GM19351 (cell line): ENCODE data around the gene BAHD1.

Experiments used
- ATAC-seq: cut with Tn5 transposase; IDR thresholded peaks from one replicate; pipeline ENCODE4 v1.9.1; 2021; ENCODE audit warnings: mild to moderate bottlenecking, moderate library complexity; ENCODE audit not compliant: unreplicated experiment

Gene BAHD1

DNA sequence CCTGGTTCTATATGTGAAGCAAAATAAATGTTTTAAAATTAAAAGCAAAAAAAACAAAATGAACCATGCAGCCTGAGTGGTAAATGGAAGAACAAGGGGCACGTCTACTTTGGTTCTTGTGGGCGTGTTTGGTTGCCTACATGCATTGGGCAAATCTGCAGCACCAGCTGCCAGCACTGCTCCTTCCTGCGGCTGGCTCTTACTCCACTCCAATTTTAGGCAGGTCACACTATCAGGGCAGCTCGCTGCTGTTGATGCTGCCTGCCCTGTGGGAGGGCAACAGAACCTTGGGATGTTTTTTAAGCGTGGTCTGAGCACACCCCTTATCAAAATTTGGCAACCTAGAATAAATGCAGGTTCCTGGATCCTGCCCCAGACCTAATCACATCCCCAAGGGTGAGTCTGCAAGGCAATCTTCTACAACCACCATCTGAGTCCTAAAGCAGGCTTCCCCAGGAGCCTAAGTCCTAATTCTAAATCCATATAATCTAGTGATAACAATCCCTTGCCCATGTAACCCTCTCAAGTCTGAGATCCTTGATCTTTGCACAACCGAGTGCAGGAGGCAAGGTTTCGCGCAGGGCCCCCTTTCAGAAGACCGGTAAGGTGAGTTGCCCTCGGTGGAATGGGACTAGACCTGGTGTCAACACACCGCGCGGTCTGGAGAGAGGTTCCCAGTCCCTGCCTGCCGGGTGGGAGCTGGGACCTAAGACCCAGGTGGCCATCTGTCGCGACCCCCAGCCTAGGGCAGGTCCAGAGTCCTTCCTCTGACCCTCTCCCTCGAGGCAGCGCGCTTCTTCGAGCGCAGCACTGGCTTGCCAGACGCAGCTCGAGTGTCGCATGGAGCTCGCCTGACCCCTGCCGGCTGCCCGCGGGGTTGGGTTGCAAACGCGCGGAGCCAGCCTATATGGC is 19.3 kb upstream of the BAHD1 start:
- peak; percentile 79 for ATAC-seq

DNA sequence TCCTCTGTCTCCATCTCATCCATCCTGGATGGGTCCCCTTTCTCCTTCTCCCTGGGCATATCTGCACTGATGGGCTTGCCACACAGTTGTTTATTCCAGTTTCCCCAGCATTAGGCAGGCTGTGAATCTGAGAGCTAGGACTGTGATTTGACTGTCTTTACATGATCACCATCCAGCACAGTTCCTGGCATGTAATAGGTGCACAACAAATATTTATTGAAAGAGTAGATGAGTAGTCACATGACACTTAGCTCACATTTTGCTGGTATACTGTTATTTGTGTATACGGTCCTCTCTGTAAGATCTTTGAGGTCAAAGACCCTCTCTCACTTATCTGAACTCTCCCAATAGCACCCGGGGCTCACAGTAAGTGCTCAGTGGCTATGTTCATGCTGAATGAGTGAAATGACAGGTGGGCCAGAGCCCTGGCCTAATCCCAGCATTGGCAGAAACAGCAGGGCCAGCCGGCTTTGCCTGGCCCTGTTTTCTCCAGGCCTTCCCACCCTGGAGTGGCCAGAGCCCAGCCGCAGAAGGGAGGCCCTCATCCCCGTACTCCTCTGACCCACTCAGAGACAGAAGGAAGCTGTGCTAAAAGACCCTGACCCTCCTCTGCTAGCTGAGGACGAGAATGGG is 16.2 kb upstream of the BAHD1 start:
- ATAC-seq: no peak

DNA sequence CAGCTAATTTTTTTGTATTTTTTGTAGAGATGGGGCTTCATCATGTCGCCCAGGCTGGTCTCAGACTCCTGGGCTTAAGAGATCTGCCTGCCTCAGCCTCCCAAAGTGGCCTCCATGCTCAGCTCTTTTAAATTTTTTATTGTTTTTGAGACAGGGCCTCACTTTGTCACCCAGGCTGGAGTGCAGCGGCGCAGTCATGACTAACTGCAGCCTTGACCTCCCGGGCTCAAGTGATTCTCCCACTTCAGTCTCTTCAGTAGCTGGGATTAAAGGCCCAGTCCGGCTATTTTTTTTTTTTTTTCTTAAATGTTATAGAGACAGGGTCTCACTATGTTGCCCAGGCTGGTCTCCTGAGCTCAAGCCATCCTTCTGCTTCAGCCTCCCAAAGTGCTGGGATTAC is 15.1 kb upstream of the BAHD1 start:
- no peak for ATAC-seq

DNA sequence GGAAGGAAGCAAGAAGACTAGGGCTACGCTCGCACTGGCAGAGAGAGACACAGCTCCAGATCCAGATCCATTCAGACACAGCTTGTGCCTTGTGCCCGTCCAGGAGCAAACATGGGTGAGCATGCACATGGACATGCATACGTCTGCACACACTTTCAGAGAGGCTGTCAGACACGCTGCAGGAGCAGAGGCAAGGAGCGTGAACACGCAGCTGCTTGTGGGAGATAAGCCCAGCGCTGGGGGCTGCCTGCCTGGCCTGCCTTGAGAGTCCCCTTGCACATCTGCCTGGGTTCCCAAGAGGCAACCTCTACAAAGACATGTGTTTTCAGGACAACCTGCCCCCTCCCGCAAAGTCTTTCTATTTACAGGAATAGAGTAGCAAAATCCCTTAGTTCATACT is 13.6 kb upstream of the BAHD1 start:
- ATAC-seq: no peak

DNA sequence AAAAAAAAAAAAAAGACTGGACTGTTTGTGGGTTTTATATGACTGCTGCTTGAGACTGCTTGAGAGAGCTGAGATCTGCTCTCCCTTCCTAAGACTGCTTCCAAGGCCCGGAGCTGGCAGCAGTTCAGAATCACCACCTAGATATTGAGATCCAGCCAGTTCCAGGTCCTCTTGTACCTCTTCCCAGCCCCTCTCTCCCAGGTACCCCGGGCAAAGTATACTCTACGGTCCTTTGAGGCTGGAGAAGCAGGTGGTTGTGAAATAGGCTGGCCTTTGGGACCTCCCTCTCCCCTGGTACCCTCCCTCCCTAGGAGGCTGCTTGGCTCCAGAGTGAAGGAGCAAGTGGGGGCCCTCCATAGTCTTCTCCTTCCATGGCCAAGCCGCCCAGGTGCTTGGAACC is 12.6 kb upstream of the BAHD1 start:
- no peak for ATAC-seq

DNA sequence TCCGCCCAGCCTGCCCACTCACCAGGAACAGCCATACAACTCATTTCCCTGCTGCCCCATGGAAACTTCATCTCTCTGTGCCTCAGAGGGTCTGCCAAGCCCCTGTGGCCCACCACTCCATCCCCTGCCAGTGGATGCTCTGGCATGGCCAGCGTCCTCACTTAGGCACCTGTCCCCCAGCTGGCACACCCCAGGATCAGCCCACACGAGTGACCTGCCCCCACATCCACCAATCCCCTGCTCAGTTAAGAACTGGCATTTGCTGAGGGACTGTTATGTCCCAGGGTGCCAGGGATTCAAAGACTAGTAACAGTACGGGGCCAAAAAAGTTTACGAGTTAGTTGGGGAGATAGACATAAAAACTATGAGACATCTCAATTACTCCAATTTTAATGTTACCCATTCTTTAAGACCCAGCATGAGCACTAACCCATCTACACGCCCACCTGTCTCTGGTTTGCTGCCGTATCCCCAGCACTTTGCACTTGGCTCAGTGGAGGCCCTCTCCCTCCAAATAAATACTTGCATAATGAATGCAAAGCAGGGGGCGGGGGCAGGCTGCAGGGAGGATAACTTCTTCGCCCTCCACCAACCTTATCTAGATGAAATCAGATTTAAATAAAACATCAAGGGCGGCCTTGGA is 11.6 kb upstream of the BAHD1 start:
- no peak for ATAC-seq

DNA sequence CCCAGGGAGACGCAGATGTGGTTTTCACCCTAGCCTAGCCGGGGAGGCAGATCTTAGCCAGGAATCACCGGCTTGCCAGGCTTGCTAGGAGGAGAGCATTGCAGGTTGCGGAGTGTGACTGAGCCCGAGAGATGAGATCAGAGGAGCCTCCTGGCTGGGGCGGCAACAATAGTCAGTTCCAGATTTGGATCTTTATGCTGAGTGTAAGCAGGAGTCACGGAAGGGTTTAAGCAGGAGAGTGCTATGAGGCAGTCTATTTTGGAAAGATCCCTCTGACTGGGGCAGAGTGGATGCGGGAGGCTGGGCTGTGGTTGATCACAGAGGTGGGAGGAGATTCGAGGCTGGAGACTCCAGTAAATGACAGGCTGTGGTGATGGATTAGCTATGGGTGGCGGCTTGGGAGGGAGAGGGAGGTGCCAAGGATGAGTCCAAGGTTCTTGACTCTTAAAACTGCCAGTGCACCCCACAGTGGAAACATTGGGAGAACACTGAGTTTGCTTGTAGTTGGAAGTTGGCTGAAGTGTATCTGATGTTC is 10.4 kb upstream of the BAHD1 start:
- no peak for ATAC-seq

DNA sequence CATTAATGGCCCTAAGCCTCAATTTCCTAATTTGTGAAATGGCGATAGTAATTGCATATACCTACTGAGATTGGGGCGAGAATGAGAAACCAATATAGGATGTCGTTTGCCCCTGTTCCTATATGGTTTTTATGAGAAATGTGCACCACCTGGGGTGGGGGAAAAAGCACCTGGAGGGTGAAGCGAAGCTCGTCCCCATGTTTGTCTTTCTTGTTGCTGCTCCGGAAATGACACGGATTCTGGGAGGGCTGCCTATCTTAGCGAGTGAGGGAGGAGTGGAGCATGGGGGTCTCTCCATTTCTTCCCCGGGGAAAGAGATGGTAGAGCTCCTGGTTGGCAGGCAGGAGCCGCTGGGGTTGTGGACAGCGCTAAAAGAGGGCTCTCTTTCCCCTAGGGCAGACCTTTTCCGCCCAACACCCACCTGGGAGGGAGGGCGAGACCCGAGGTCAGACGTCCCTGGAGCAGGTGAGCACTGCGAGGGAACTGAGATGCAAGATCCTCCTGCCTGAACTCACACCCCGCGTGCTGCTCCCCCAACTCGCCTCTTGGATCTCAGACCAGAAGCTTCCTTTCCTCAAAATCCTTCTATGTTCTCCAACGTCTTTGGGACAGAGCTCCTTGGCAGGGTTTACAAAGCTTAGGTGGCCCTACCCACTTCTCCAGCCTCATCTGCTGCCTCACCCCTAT is 5.6 kb upstream of the BAHD1 start:
- no peak for ATAC-seq

DNA sequence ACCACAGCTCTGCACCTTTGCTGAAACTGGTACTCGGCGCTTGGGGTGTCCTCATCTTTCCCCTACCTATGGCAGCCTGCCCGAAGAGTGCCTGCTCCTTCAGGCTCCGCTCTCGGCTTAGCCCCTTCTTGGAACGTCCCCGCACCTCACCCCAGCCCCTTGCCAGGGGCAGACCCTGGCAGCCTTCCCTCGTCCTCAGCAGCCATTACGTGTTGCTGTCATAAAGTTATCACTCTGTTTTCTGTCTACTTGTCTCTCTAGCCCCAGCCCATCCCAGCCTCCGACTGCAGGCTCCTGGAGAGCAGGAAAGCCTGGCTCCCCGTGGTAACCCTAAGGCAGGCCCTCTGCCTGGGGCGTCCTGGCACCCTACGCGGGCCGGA is 5.1 kb upstream of the BAHD1 start:
- ATAC-seq: no peak

DNA sequence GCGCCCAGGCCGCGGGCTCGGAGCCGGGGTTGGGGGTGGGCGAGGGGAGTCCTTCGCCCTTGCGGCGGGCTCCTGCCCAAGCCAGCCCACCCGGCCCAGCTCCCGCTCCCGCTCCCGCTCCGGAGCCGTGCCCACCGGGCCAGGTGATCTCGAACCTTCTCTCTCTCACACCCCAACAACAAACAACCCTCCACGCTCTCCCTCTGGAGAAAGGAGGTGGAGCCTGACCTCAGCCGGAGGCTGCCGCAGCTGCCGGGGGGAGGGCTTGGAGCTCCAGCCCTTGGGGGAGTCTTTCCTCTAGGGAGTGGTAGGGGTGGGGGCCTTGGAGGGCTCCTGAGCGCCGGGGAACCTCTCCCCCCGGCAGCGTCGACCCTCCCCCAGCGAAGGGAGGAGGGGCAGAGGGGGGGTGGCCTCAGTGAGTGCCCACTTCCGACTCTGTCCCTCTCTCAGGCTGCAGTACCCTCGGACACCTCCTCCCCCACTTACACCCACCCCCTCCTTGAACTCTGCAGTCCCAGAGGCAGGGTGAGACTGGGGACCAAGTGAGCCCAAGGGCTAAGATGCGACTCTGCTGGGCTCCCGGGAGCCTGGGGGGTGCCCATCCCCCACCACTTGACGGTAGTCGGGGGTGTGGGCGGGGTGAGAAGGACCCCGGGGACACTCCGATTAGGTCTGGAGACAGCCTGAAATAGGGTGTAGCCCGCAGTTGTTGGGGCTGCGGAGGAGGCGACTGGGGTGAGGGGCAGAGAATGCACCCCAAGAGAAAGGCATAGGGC is 4.4 kb upstream of the BAHD1 start:
- ATAC-seq: no peak

DNA sequence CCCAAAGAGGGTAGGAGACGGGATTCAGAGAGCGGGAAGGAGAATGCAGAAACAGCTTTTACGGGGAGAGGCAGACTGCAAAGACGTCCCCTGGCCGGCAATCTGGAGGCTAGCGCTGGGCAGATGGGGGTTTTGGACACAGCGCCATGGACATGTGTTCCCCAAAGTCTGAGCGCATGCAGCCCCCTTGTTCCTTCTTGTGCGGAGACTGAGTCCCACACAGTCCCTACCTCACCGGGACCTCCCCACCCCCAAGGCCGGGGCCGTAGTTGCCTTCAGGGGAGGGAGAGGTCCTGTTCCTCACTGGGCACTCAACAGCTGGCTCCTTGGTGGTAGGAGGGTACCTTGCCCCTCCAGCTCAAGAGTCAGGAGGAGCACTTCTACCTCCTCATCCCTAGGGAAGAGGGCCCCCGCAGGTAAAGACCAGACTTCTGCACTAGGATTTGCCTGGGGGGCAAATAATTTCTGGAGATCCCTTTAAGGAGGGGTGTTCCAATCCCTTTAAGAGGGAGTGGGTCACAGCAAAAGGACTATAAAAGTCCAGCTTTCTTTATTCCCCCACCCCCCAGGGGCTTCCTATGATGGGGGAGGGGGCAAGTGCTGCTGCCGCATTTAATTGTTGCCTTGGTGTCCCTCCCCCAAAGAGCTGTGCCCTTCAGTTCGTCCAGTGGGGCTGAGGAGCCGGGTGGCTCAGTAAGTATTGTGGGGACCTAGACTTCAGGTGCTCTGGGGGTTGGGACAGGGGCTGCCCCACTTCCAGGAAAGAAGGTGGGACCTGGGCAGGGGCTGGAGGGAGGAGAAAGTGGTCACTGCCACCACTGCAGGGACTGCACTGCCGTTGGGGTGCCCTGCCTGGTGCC is 3.6 kb upstream of the BAHD1 start:
- no peak for ATAC-seq

DNA sequence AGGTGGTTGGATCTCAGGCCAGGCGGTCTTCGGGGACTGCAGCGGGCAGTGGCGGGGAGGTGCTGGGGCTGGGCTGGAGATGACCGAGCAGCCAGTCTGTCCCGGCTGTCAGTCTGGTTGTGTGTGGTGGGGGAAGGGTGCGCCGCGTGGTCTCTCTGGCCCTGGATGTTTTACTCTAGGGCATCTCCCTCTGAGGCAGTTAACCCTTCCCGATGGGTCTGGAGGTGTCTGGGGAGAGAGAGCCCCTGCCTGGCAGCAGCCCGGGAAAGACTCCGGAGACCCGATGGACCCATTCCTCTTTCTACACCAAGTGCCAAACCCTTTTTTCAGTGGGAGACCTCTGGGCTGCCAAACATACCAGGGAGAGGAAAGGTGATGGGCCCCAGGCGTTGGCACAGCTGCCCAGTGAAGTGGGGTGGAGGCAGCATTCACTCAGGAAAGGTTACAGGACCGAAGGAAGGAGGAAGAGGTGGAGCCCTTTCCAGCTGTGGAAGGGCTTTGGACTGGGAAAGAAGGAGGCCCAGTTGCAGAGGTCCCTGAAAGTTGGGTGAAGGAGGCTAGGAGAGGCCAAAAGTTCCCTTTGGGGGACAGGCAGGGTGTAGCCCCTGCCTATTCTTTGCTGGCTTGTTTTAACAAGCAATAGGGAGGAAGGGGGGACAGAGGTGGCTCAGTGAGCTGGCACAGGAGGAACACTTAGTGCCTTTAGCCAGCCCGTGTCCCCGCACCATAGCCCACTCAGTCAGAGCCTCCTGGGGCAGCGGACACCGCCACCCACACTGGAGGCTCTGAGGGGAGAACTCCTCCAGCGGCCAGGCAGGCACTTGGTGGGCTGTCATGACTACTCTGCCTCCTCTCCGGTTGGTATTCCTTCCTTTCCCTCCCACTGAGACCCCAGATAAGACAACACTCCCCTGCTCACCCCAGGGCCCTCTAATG is 2.7 kb upstream of the BAHD1 start:
- no peak for ATAC-seq

DNA sequence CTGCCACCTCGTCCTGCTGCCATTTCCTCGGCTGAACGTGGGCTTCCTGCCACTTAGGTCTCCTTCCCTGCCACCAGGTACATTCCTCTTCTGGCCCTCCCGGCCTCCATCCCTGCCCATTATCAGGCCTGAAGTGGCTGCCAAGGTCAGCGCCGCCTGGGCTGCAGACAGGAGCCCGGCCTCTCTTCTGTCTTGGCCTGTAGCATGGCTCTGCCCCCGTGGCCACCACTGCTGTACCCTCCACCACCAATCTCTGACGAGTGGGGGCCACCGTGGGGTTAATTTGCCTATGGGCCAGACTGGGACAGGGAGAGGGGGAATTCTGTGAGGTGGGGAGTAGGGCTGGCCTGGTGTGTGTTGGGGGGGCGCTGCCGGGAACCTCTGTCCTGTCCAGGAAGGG is 2.0 kb upstream of the BAHD1 start:
- ATAC-seq: no peak

DNA sequence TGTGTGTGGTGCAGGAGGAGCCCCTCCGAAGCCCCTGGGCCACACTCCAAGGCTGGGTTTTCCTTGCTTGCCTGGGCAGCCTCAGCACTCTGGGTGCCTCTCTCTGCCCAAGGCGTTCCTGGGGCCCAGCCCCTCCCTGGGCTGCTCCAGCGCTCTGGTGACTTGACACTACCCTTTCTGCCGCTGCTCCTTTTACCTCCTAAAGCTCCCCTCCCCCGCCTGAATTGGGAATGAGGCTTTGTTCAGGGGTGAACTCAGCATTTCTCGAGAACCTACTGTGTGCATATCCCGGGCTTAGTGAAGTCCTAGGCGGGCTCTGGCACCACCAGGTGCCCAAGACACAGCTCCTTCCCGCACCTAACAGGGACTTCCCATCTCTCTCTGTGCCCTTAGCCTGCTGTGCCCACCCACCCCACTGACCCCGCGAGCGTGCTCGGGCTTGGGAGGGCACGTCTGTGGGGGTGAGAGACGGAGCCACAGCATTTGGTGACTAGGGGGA is 1.2 kb upstream of the BAHD1 start:
- ATAC-seq: no peak

DNA sequence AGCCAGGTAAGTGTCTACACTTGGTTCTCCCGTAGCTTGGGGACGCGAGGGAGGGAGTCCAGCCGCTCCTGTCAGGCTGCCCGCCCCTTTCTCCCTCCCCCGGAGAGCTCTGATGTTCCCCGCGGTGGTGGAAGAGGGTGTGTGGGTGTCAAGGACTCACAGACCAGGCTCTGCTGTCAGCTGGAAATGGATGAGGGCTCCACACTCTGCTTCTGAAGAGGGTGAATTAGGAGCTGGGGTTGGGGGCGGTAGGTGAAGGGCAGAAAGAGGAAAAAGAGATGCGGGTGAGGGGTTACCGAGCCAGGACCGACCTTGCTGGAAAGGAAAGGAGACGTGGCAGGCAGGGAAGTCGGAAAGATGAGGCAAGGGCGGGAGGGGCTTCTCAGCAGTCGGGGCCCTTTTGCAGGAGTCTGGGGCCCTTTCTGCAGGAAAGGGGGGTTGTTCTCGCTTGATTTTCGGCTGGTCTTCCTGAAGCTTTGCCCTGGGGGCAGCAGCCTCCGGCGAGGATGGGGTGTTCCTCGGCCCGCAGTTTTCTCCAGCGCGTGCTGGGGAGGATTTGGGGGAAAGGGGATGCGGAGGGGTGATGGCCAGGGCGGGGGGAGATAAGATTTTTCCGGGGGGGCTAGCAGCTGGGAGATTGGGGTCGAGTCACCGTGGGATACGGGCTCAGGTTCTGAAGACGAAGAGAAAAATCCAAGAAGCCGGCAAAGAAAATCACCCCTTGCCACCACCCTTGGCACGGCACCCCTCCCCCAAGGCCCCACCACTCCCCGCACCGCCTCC is 602 bp upstream of the BAHD1 start:
- ATAC-seq: no peak

DNA sequence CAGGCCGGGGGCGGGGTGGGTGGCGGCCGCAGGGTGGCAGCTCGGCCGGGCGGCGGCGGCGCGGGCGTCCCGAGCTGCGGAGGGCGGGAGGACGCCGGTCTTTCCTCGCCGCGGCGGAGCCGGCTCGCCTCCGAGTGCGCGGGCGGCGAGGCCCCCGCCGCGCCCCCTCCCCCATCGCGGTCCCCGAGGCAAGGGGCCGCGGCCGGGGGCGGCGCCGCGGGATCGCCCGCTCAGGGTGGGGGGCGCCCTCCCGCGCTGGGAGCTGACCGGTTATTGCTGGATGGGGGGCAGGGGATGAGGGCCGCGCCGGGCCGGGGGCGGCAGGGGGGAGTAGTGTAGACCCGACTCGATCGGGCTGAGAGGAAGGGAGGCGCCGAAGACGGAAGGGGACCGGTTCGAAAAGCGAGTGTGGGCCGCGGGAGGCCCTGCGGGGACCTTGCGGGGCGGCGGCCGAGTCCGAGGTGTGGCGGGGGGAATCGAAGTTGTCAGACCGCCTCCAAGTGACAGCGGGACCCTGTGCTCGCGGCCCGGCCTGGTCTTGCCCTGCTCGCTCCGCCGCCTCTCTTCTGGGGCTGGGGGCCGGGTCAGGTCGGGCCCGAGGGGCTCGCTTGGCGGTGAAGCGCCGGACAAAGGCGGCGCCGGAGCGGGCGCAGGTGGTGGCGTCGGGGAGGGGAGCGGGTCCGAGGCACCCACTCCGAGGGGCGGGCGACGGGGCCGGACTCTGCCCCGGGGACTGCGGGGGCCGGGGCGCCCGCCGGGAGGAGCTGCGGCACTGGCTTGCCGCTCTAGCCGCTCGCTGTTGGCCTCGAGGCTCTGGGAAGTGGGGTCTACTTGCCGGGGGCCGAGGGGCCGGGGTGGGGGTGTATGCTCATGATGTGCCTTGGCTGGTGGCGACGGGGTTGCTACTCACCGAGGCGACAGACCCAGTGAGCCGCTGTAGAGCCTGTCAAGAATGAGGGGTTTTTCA is 1.1 kb downstream of the BAHD1 start:
- ATAC-seq: no peak
